GM18507 (cell line): ENCODE measurements around the gene UTP14C.
"Not testable (repeated sequence)": the region's sequence is repeated elsewhere in the genome, so short reads cannot be mapped to it uniquely, and the experiment has no call there.

ENCODE experiments used
- DNase-seq: peaks from one replicate; pipeline ENCODE4 v3.0.0; 2011; ENCODE audit warnings: low read depth; ENCODE audit not compliant: insufficient read length; ENCODE audit errors: extremely low spot score
- FAIRE-seq: peaks from 2 replicates; lab custom pipeline; 2011; peaks lifted over from hg19 to GRCh38; lab: Jason Lieb, UNC

Gene UTP14C

GRCh38 chr13:52033039-52033438 is 8.5 kb downstream of the UTP14C start:
- peak; percentile 9 for FAIRE-seq
- DNase-seq = no peak

DNA sequence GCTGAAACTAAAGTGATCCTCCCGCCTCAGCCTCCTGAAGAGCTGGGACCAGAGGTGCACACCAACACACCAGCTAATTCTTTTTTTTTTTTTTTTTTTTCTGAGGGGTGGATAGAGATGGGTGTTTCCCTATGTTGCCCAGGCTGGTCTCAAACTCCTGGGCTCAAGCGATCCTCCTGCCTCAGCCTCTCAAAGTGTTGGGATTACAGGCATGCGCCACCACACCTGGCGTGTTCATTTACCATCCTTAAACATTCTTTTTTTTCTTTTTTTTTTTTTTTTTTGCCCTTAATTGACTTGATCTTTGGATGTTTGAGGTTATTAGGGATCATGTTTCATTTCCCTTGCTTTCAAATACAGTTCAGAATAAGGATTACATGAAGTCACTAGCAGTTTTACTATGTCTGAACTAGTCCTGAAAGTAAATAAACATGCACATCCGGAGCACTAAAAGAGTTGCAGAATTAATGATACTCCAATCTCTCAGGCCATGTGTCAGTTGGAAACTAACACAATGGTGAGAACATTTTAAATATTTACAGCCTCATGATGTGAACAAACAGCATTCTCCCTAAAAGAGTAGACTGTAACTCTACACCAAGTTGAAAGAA is 10.2 kb downstream of the UTP14C start:
- FAIRE-seq = no peak
- no peak for DNase-seq

- DNase-seq (no peak), FAIRE-seq (no peak)
Observed at GRCh38 chr13:52036037-52036436, 11.5 kb downstream of the UTP14C start.

- FAIRE-seq = no peak
- DNase-seq = no peak
Observed at GRCh38 chr13:52043675-52044074, 19.2 kb downstream of the UTP14C start.

GRCh38 chr13:52047463-52047862 is 23.0 kb downstream of the UTP14C start:
- no peak for DNase-seq
- FAIRE-seq = no peak

DNA sequence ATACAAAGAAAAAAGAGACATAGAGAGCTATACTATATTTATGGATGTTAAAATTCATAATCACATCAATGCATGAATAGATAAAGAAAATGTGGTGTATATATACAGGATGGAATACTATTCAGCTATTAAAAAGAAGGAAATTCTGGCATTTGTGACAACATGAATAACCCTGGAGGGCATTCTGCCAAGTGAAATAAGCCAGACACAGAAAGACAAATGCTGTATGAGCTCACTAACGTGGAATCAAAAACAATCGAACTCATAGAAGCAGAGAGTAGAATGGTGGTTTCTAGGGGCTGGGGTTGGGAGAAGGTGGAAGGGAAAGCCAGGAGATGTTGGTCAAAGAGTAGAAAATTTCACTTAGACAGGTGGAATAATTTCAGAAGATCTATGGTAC is 24.0 kb downstream of the UTP14C start:
- DNase-seq (no peak), FAIRE-seq (no peak)

- FAIRE-seq (no peak), DNase-seq (no peak)
Observed at GRCh38 chr13:52051400-52051799, 26.9 kb downstream of the UTP14C start.

GRCh38 chr13:52053460-52053859 is 29.0 kb downstream of the UTP14C start:
- FAIRE-seq (no peak), DNase-seq (no peak)

GRCh38 chr13:52061064-52061463 is 36.6 kb downstream of the UTP14C start:
- not testable (repeated sequence) for FAIRE-seq, DNase-seq

GRCh38 chr13:52061587-52061986 is 37.1 kb downstream of the UTP14C start:
- DNase-seq (no peak), FAIRE-seq (no peak)

DNA sequence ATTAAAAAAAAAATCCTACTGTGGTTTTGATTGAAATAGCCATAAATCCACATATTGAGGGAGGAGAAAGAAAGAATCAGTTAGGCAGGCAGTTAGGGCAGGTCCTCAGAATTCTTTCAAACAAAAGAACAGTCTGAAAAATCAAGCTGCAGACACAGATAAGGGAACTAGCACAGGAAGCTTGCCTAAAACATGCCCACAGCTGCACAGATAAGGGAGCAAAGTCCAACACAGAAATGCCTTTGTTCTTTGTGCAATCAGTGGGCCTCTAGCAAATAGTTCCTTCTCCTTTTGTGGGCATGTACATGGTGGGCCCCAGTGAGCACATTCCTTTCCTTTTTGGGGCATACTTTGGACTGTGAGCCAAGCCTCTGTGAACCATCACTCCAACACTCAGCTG is 42.7 kb downstream of the UTP14C start:
- no peak for FAIRE-seq
- no peak for DNase-seq

DNA sequence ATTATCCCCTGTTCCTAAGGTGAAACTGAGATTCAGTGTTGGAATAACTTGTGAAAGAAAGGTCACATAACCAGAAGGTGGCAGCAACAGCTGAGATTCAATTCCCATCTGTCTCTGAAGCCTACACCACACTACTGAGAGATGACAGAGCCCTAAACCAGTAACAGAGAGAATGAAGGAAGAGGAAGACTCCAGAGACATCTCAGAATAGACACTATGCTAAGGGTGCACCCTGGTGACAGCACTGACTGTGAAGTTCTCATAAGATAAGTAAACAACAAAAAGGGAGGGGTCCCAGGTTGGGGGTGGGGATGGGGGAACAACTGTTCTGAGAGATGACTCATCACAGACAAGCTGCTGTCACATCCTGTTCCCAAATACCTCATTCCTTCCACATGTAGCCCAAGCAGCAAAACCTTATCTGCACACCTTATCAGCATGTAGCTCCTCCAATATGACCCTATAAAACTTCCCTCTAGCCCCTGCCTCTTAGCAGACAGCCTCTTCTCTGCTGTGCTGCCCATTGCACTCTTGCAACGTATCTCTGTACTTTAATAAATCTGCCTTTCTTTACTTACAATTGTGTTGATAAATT is 46.5 kb downstream of the UTP14C start:
- FAIRE-seq (no peak), DNase-seq (no peak)
